GM23338 (cell line): ENCODE measurements around the gene REEP3.

Experiments used
- CTCF ChIP-seq, 2 experiments: fragments of 200-600 bp in 1 of 2; sonication (generic) in 1 of 2; conservative IDR thresholded peaks; 2 replicates each; pipeline versions ENCODE4 v1.5.1 to v1.6.1; 2016 to 2017; ENCODE audit warnings: antibody characterized with exemption in 2 of 2, low read depth in 2 of 2, mild to moderate bottlenecking in 2 of 2, moderate library complexity in 1 of 2
- JUNB ChIP-seq: IDR thresholded peaks from one replicate; pipeline ENCODE4 v1.6.1; 2016; ENCODE audit warnings: antibody characterized with exemption; ENCODE audit not compliant: unreplicated experiment
- POLR2AphosphoS5 ChIP-seq: IDR thresholded peaks from 2 replicates; pipeline ENCODE4 v1.6.1; 2016; ENCODE audit warnings: antibody characterized with exemption, low read depth

- TF ChIP-seq CTCF (conservative IDR thresholded peaks at IDR 0.05; ENCODE audit: low read depth in 2 of 2) = no peak
- no peak for TF ChIP-seq JUNB
- TF ChIP-seq POLR2AphosphoS5 = no peak
Observed at GRCh38 chr10:63587191-63587590, 66.0 kb downstream of the REEP3 start.
